ENCODE measurements around the gene C11orf97.
"Not testable (repeated sequence)": the region's sequence is repeated elsewhere in the genome, so short reads cannot be mapped to it uniquely, and the experiment has no call there.

C11orf97 gene, protein sequence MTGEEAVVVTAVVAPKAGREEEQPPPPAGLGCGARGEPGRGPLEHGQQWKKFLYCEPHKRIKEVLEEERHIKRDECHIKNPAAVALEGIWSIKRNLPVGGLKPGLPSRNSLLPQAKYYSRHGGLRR

GRCh38 chr11:94511932-94512781 lies at the start of gene C11orf97:
Gene C11orf97, plus strand, starts transcription at chr11:94512461. Its CDS starts 68 bp downstream, at chr11:94512529.
- H3K27me3 Mint-ChIP-seq, result peaks cover 41% of the 10 kb centered on the region
- no peaks in the 10 kb centered on the region for H3K36me3 Mint-ChIP-seq
- H3K4me3 Mint-ChIP-seq, result peak within 1 kb of the TSS; percentile 57
- H3K4me1 Mint-ChIP-seq, result peaks cover 17% of the 10 kb centered on the region
- H3K27ac Mint-ChIP-seq, result no peak within 1 kb of the TSS
- H3K9me3 Mint-ChIP-seq, result no peaks in the 10 kb centered on the region
- CTCF ChIA-PET, result interaction anchor here (0.7 to 0.9 kb wide), 3 partner anchors 10 to 617 kb away, joined by 3 read pairs; no protein-coding TSS in a partner anchor
- DNase-seq, result peak; percentile 70

DNA sequence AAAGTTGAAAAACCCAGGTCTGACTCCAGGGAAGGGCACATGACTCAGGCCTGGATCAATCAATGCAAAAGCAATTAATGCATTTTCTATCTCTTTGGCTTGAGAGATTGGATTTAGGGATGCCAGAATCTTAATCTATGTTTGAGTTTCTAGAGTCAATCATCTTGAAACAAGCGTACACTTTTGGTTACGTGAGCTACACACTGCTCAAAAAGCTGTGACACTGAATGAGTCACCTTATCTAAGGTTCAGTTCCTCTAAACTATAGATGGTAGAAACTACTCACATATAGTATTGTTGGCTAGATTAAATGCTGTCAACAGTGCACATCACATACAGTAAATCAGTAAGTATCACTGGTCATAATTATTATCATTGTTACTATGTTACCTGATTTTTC lies 42.8 kb upstream of the C11orf97 start:
- no peaks in the 10 kb centered on the region for H3K9me3 Mint-ChIP-seq
- CTCF ChIA-PET, result no interaction called here
- DNase-seq, result no peak
- no peak overlapping the region for H3K4me3 Mint-ChIP-seq
- H3K4me1 Mint-ChIP-seq, result peaks cover 15% of the 10 kb centered on the region
- peaks cover 37% of the 10 kb centered on the region for H3K36me3 Mint-ChIP-seq
- H3K27ac Mint-ChIP-seq, result no peak overlapping the region
- no peaks in the 10 kb centered on the region for H3K27me3 Mint-ChIP-seq

DNA sequence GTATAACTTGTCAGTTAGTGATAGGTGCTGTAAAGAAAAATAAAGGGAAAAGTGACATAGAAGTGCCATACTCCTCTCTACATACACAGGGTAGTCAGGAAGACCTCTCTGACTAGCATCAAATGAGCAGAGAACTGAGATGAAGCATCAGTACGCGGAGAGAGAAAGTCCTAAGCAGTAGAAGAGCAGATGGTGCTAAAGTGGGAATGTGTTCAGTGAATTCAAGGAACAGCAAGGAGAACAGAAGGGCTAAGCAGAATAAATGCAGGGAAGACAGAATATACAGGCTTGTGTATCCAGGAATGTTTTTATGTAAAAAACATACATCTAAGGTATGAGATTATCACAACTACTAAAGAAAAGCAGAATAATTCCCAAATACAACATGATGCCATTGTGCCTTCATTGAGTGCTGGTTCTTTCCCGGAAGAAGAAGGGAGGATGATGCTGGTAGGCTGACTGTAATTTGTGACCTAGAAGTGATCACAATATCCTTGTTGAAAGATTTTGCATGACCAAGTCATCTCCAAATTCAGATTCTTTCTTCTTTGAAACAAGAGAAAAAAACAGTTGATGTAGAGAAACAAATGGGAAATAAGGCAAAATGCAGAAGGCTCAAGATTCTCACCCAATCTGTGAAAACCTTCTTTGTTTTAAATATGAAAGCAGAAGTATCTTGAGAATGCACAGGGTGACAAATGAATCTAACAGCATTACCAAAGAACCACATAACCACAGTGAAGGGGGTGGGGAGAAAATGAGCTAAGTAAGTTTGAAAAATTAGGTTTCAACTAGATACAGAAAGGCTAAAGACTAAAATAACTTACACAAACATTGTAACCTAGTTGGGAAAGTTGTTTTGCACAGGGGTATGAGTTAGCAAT lies 39.1 kb upstream of the C11orf97 start:
- Mint-ChIP-seq H3K36me3 (peaks cover 37% of the 10 kb centered on the region), H3K4me3 (no peak overlapping the region), H3K27ac (peak overlapping the region; percentile 7), H3K27me3 (no peaks in the 10 kb centered on the region), H3K4me1 (peaks cover 23% of the 10 kb centered on the region), H3K9me3 (no peaks in the 10 kb centered on the region)
- CTCF ChIA-PET, result no interaction called here
- peak; percentile 36 for DNase-seq

DNA sequence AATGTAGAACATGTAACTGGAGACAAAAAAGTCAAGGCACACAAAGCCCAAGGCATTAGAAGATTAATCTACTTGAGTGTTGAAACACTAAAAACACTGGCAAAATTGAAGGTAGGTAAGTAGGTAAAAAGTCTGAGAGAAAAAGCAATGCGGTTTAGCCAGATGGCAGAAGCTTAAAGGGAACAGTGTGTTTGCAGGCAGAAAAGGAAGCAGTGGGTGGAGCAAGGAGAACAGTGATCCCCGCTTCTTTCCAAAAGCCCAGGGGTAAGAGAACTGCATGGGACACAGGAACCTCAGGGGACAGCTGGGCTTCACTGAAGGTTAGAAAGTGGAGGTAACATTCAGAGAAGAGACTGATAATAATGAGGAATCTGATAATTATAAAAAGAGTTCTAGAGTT lies 34.6 kb upstream of the C11orf97 start:
- peaks cover 44% of the 10 kb centered on the region for H3K36me3 Mint-ChIP-seq
- no peak overlapping the region for H3K4me3 Mint-ChIP-seq
- peaks cover 23% of the 10 kb centered on the region for H3K4me1 Mint-ChIP-seq
- no peak overlapping the region for H3K27ac Mint-ChIP-seq
- no peaks in the 10 kb centered on the region for H3K27me3 Mint-ChIP-seq
- CTCF ChIA-PET, result interaction anchor here (0.9 kb wide), 1 partner anchor 27 kb away, joined by 3 read pairs; no protein-coding TSS in a partner anchor
- H3K9me3 Mint-ChIP-seq, result no peaks in the 10 kb centered on the region
- no peak for DNase-seq

- H3K36me3 Mint-ChIP-seq, result peaks cover 40% of the 10 kb centered on the region
- DNase-seq, result no peak
- no peak overlapping the region for H3K4me3 Mint-ChIP-seq
- H3K9me3 Mint-ChIP-seq, result no peaks in the 10 kb centered on the region
- CTCF ChIA-PET, result no interaction called here
- peaks cover 7% of the 10 kb centered on the region for H3K4me1 Mint-ChIP-seq
- no peak overlapping the region for H3K27ac Mint-ChIP-seq
- H3K27me3 Mint-ChIP-seq, result no peaks in the 10 kb centered on the region
Measured at GRCh38 chr11:94481342-94481741, 30.9 kb upstream of the C11orf97 start.

DNA sequence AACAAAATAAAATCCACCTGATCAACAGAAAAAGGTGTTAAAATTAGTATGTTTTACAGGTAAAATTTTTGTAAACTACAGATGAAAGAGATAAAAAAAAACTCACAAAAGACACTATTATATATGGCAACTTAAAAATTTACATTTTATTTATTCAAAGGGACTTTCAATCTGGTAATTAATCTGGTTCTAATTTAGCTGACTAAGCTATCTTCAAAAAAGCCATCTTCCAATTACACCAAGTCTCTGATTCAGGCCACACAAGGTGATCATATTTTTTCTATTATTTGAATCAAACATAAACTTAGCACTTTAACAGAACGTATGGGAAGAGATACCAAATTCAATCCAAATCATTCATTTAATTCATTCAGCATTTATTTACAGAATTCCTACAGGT lies 26.2 kb upstream of the C11orf97 start:
- CTCF ChIA-PET, result no interaction called here
- H3K36me3 Mint-ChIP-seq, result peaks cover 53% of the 10 kb centered on the region
- H3K27me3 Mint-ChIP-seq, result no peaks in the 10 kb centered on the region
- no peak overlapping the region for H3K27ac Mint-ChIP-seq
- no peaks in the 10 kb centered on the region for H3K4me1 Mint-ChIP-seq
- no peak overlapping the region for H3K4me3 Mint-ChIP-seq
- no peak for DNase-seq
- H3K9me3 Mint-ChIP-seq, result no peaks in the 10 kb centered on the region

GRCh38 chr11:94493281-94494125 lies 18.8 kb upstream of the C11orf97 start, which contains the start of the genes ANKRD49 and MRE11:
Gene ANKRD49, plus strand, starts transcription at chr11:94493984. Its CDS starts 2,710 bp downstream, at chr11:94496694.
Gene MRE11, minus strand, starts transcription at chr11:94493844. Its CDS starts 1,043 bp downstream, at chr11:94492801.
- Mint-ChIP-seq H3K27ac (peak within 1 kb of the TSS; percentile 95), H3K4me1 (peaks cover 40% of the 10 kb centered on the region), H3K9me3 (no peaks in the 10 kb centered on the region), H3K27me3 (no peaks in the 10 kb centered on the region), H3K4me3 (peak within 1 kb of the TSS; percentile 96), H3K36me3 (peaks cover 34% of the 10 kb centered on the region)
- DNase-seq, result peak; percentile 98
- CTCF ChIA-PET, result interaction anchor here (1.1 kb wide), 1 partner anchor 11 kb away, joined by 4 read pairs; no protein-coding TSS in a partner anchor

DNA sequence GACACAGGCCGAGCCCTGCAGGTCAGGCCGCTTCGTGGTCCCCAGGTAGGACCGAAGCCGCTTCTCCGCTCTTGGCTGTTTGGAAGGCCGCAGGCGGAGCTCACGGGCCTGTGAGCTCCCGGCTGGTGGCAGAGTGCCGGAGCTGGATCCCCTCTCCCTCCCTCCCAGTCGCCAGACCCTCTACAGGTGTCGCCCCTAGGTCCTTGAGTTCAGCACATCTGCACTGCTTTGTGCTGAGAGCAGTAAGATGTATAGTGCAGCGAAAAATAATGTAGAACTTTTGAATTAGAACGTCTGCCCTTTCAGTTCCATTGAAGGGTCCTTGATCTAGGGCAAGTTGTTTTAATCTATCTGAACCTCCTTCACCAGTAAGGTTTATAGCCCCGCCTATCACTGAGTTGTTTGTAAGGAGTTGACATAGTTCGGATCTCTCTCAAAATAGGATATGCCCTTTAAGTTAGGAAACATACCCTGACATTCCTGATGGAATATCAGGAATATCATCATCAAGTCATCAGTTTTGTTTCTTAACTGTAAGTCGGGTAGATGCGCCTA lies 18.1 kb upstream of the C11orf97 start:
- H3K27ac Mint-ChIP-seq, result peak overlapping the region; percentile 95
- no peaks in the 10 kb centered on the region for H3K27me3 Mint-ChIP-seq
- peaks cover 32% of the 10 kb centered on the region for H3K36me3 Mint-ChIP-seq
- H3K4me1 Mint-ChIP-seq, result peaks cover 40% of the 10 kb centered on the region
- CTCF ChIA-PET, result no interaction called here
- DNase-seq, result no peak
- peak overlapping the region; percentile 96 for H3K4me3 Mint-ChIP-seq
- no peaks in the 10 kb centered on the region for H3K9me3 Mint-ChIP-seq

- Mint-ChIP-seq H3K27ac (no peak overlapping the region), H3K4me1 (peaks cover 10% of the 10 kb centered on the region), H3K4me3 (no peak overlapping the region), H3K27me3 (no peaks in the 10 kb centered on the region), H3K9me3 (no peaks in the 10 kb centered on the region), H3K36me3 (peaks cover 22% of the 10 kb centered on the region)
- CTCF ChIA-PET, result no interaction called here
- DNase-seq, result no peak
Measured at GRCh38 chr11:94500181-94500580, 12.1 kb upstream of the C11orf97 start.

GRCh38 chr11:94501522-94501921 lies 10.7 kb upstream of the C11orf97 start:
- no peaks in the 10 kb centered on the region for H3K9me3 Mint-ChIP-seq
- H3K4me1 Mint-ChIP-seq, result no peaks in the 10 kb centered on the region
- no peak overlapping the region for H3K4me3 Mint-ChIP-seq
- CTCF ChIA-PET, result interaction anchor here (0.9 to 2.2 kb wide), 5 partner anchors 32 to 581 kb away, joined by 3 to 9 read pairs (median 5); no protein-coding TSS in a partner anchor
- H3K27me3 Mint-ChIP-seq, result no peaks in the 10 kb centered on the region
- DNase-seq, result no peak
- H3K36me3 Mint-ChIP-seq, result peaks cover 21% of the 10 kb centered on the region
- no peak overlapping the region for H3K27ac Mint-ChIP-seq

GRCh38 chr11:94504689-94505293 lies 7.5 kb upstream of the C11orf97 start:
- H3K27ac Mint-ChIP-seq, result no peak overlapping the region
- H3K27me3 Mint-ChIP-seq, result no peaks in the 10 kb centered on the region
- CTCF ChIA-PET, result interaction anchor here (0.6 to 3.1 kb wide), 17 partner anchors 10 to 788 kb away, joined by 3 to 11 read pairs (median 3); no protein-coding TSS in a partner anchor
- peaks cover 2% of the 10 kb centered on the region for H3K36me3 Mint-ChIP-seq
- no peak overlapping the region for H3K4me3 Mint-ChIP-seq
- DNase-seq, result no peak
- H3K9me3 Mint-ChIP-seq, result no peaks in the 10 kb centered on the region
- H3K4me1 Mint-ChIP-seq, result no peaks in the 10 kb centered on the region

- H3K4me3 Mint-ChIP-seq, H3K36me3 Mint-ChIP-seq, H3K4me1 Mint-ChIP-seq, DNase-seq, H3K27ac Mint-ChIP-seq, H3K9me3 Mint-ChIP-seq, H3K27me3 Mint-ChIP-seq: not testable (repeated sequence)
- CTCF ChIA-PET, result interaction anchor here (3.1 kb wide), 1 partner anchor 180 kb away, joined by 11 read pairs; no protein-coding TSS in a partner anchor
Measured at GRCh38 chr11:94506513-94506912, 5.7 kb upstream of the C11orf97 start.

Measured in activated naive CD4-positive, alpha-beta T cell treated with anti-CD3 and anti-CD28 coated beads, Interleukin-2, amount 10 ng/mL, durations not matched to agents 7 days and 5 days (primary cell).